ENCODE results near the gene CLMP.

DNA sequence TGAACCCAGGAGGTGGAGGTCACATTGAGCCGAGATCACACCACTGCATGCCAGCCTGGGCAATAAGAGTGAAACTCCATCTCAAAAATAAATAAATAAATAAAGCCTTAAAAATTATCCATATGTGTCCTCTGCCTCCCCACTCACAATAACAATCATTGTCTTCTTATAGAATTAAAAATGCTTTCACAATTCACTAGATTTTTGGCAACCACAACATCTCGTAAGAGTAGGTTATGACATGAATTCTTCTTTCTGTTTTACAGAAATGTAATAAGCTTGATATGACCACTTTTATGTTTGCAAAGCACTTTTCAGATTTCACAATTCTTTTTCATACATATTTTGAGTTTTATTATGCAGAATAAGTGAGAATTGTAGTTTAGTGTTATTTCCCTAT, 78.6 kb downstream of the CLMP start:
- TF ChIP-seq POLR2A (IDR thresholded peaks at IDR 0.05) (no peak), CTCF (IDR thresholded peaks at IDR 0.05) (no peak), EP300 (IDR thresholded peaks at IDR 0.05) (no peak)

All from ovary (tissue), 3 donors.